ENCODE measurements around the gene LTBP3. TPM values are rescaled to one million over a fixed set of nuclear protein-coding genes. Genes with fewer than 3 reads are reported as not detected.
A peak's percentile ranks its signal among the peaks of the same experiment; 100 is the strongest.

The LTBP3 gene
- total and polyA plus RNA-seq, 9 of the 15 experiments (the other 6 are each of a cell fraction or from before 2014, with no cell fraction given) = 0.06 to 20.5 (median 4.8) TPM

GRCh38 chr11:65498977-65499712 is 59.0 kb downstream of the LTBP3 start, which contains the start of gene MALAT1 (continued):
- no peak for TF ChIP-seq ILK (tag; IDR thresholded peaks at IDR 0.05; ENCODE audit: borderline replicate concordance, low read depth)
- peak; percentile 94 for TF ChIP-seq EP300 (IDR thresholded peaks at IDR 0.05; ENCODE audit: low read length)
- no peak for TF ChIP-seq TSC22D4 (tag; IDR thresholded peaks at IDR 0.05)
- peak; percentile 100 for TF ChIP-seq ZNF253 (CRISPR knock-in tag; conservative IDR thresholded peaks at IDR 0.05)
- peak; percentile 90 for TF ChIP-seq CREM (IDR thresholded peaks at IDR 0.05; ENCODE audit: low read depth)
- peak; percentile 98 for TF ChIP-seq CREB5 (CRISPR knock-in tag; IDR thresholded peaks at IDR 0.05)
- peak; percentile 100 for TF ChIP-seq GTF2E2 (tag; IDR thresholded peaks at IDR 0.05)
- TF ChIP-seq E2F6 (IDR thresholded peaks at IDR 0.05; ENCODE audit: borderline replicate concordance in 1 of 2, extremely low read depth in 1 of 2, insufficient read depth in 1 of 2, insufficient read length in 1 of 2, low read depth in 1 of 2, low read length in 1 of 2, poor library complexity in 1 of 2, severe bottlenecking in 1 of 2) = no peak
- peak; percentile 56; the same call in 1 of the 2 replicates for TF ChIP-seq TCF7L2 (IDR thresholded peaks at IDR 0.05; ENCODE audit: low read depth, low read length)
- no peak for TF ChIP-seq ZNF184 (CRISPR knock-in tag; IDR thresholded peaks at IDR 0.05)
- TF ChIP-seq ELF2 (CRISPR knock-in tag; IDR thresholded peaks at IDR 0.05) = peak; percentile 92
- 0 out of 2 replicates have a peak, but pooled peaks have one; percentile 7 for TF ChIP-seq XRCC3 (IDR thresholded peaks at IDR 0.05)
- TF ChIP-seq ZNF444 (CRISPR knock-in tag; IDR thresholded peaks at IDR 0.05) = peak; percentile 98
- peak; percentile 70; the same call in 1 of the 2 replicates for TF ChIP-seq ZBTB7A (IDR thresholded peaks at IDR 0.05; ENCODE audit: borderline replicate concordance, control insufficient read depth, low read depth, low read length)
- no peak for TF ChIP-seq ZNF217 (CRISPR knock-in tag; IDR thresholded peaks at IDR 0.05)
- TF ChIP-seq GABPB1 (CRISPR knock-in tag; IDR thresholded peaks at IDR 0.05) = peak; percentile 80
- TF ChIP-seq ZBTB33 (CRISPR knock-in tag; IDR thresholded peaks at IDR 0.05) = peak; percentile 53
- peak; percentile 41; the same call in 1 of the 2 replicates for TF ChIP-seq MAFK (IDR thresholded peaks at IDR 0.05; ENCODE audit: low read length)
- TF ChIP-seq TCF7 (IDR thresholded peaks at IDR 0.05; ENCODE audit: borderline replicate concordance) = peak; percentile 84
- TF ChIP-seq SREBF2 (CRISPR knock-in tag; IDR thresholded peaks at IDR 0.05) = no peak
- TF ChIP-seq POLR2AphosphoS5 (IDR thresholded peaks at IDR 0.05; ENCODE audit: control insufficient read depth, insufficient read depth, low read depth, low read length) = peak; percentile 100
- peak; percentile 85 to 94 for TF ChIP-seq MAZ (CRISPR knock-in tag; conservative IDR thresholded peaks at IDR 0.05 in 1 of 2, IDR thresholded peaks at IDR 0.05 in 1 of 2)
- TF ChIP-seq NFYB (IDR thresholded peaks at IDR 0.05; ENCODE audit: extremely low read depth, insufficient read length) = no peak
- TF ChIP-seq SP2 (IDR thresholded peaks at IDR 0.05; ENCODE audit: extremely low read depth, low read depth, low read length, poor library complexity, severe bottlenecking) = no peak
